Measurements from ENCODE around the gene TMEM222.

The TMEM222 gene

GRCh38 chr1:27290581-27290980, 31.4 kb upstream of the TMEM222 start:
- no peak for DNase-seq (ENCODE audit: low read depth)
- no peak for TF ChIP-seq CTCF (IDR thresholded peaks at IDR 0.05; ENCODE audit: control insufficient read depth, extremely low read depth, insufficient read depth)
- no peak overlapping the region for H3K4me3 ChIP-seq (ENCODE audit: low read depth, low read length)

- H3K4me3 ChIP-seq (ENCODE audit: low read depth, low read length), result no peak overlapping the region
- no peak for TF ChIP-seq CTCF (IDR thresholded peaks at IDR 0.05; ENCODE audit: control insufficient read depth, extremely low read depth, insufficient read depth)
These were observed 29.9 kb upstream of the TMEM222 start for GRCh38 chr1:27292106-27292505.

GRCh38 chr1:27293915-27294314, 28.0 kb upstream of the TMEM222 start:
- TF ChIP-seq CTCF (IDR thresholded peaks at IDR 0.05; ENCODE audit: control insufficient read depth, extremely low read depth, insufficient read depth), result no peak
- H3K4me3 ChIP-seq (ENCODE audit: low read depth, low read length), result no peak overlapping the region
- DNase-seq (ENCODE audit: low read depth), result no peak

More at GRCh38 chr1:27292106-27292505, 29.9 kb upstream of the TMEM222 start:
- DNase-seq (ENCODE audit: low read depth), result no peak

GRCh38 chr1:27296773-27297291, 25.1 kb upstream of the TMEM222 start:
- TF ChIP-seq CTCF (IDR thresholded peaks at IDR 0.05; ENCODE audit: control insufficient read depth, extremely low read depth, insufficient read depth), result peak; percentile 74
- DNase-seq (ENCODE audit: low read depth), result no peak
- no peak overlapping the region for H3K4me3 ChIP-seq (ENCODE audit: low read depth, low read length)

- no peak overlapping the region for H3K4me3 ChIP-seq (ENCODE audit: low read depth, low read length)
- no peak for DNase-seq (ENCODE audit: low read depth)
- no peak for TF ChIP-seq CTCF (IDR thresholded peaks at IDR 0.05; ENCODE audit: control insufficient read depth, extremely low read depth, insufficient read depth)
These were observed 24.1 kb upstream of the TMEM222 start for GRCh38 chr1:27297903-27298302.

GRCh38 chr1:27298632-27299384, 23.2 kb upstream of the TMEM222 start:
- no peak for DNase-seq (ENCODE audit: low read depth)
- no peak for TF ChIP-seq CTCF (IDR thresholded peaks at IDR 0.05; ENCODE audit: control insufficient read depth, extremely low read depth, insufficient read depth)
- H3K4me3 ChIP-seq (ENCODE audit: low read depth, low read length), result no peak overlapping the region

Measured in LNCaP clone FGC (cell line).